ENCODE data around the gene KDM7A. TPM values are rescaled to one million over a fixed set of nuclear protein-coding genes. Genes with fewer than 3 reads are reported as not detected.

KDM7A gene
- polyA plus RNA-seq, 1 experiment: 2.9 TPM

GRCh38 chr7:140213684-140214074 lies 36.9 kb upstream of the KDM7A start:
- no peak overlapping the region for H3K4me3 ChIP-seq (ENCODE audit: low read depth, low read length)
- DNase-seq (ENCODE audit: low read depth): no peak
- H3K27me3 ChIP-seq (ENCODE audit: control insufficient read depth, insufficient read depth, low read length): no peaks in the 10 kb centered on the region
- CTCF ChIA-PET: interaction anchor here (1.1 kb wide), 1 partner anchor 8 kb away, joined by 4 read pairs; no protein-coding TSS in a partner anchor
- TF ChIP-seq, protein P1, sequence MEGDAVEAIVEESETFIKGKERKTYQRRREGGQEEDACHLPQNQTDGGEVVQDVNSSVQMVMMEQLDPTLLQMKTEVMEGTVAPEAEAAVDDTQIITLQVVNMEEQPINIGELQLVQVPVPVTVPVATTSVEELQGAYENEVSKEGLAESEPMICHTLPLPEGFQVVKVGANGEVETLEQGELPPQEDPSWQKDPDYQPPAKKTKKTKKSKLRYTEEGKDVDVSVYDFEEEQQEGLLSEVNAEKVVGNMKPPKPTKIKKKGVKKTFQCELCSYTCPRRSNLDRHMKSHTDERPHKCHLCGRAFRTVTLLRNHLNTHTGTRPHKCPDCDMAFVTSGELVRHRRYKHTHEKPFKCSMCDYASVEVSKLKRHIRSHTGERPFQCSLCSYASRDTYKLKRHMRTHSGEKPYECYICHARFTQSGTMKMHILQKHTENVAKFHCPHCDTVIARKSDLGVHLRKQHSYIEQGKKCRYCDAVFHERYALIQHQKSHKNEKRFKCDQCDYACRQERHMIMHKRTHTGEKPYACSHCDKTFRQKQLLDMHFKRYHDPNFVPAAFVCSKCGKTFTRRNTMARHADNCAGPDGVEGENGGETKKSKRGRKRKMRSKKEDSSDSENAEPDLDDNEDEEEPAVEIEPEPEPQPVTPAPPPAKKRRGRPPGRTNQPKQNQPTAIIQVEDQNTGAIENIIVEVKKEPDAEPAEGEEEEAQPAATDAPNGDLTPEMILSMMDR (IDR thresholded peaks at IDR 0.05; ENCODE audit: insufficient read depth, low read depth, low read length): no peak
- POLR2A ChIA-PET: no interaction called here
- no peaks in the 10 kb centered on the region for H3K36me3 ChIP-seq (ENCODE audit: control insufficient read depth, insufficient read depth, low read length)

GRCh38 chr7:140212100-140212881 lies 35.5 kb upstream of the KDM7A start:
- TF ChIP-seq, protein P1 (IDR thresholded peaks at IDR 0.05; ENCODE audit: insufficient read depth, low read depth, low read length): no peak
- ChIA-PET POLR2A (no interaction called here), CTCF (no interaction called here)
- Histone ChIP-seq H3K36me3 (ENCODE audit: control insufficient read depth, insufficient read depth, low read length) (no peaks in the 10 kb centered on the region), H3K27me3 (ENCODE audit: control insufficient read depth, insufficient read depth, low read length) (no peaks in the 10 kb centered on the region), H3K4me3 (ENCODE audit: low read depth, low read length) (no peak overlapping the region)
- no peak for DNase-seq (ENCODE audit: low read depth)

- H3K4me3 ChIP-seq (ENCODE audit: low read depth, low read length): no peak overlapping the region
- ChIA-PET CTCF (no interaction called here), POLR2A (no interaction called here)
- TF ChIP-seq, protein P1 (IDR thresholded peaks at IDR 0.05; ENCODE audit: insufficient read depth, low read depth, low read length): no peak
- DNase-seq (ENCODE audit: low read depth): no peak
- no peaks in the 10 kb centered on the region for H3K36me3 ChIP-seq (ENCODE audit: control insufficient read depth, insufficient read depth, low read length)
- no peaks in the 10 kb centered on the region for H3K27me3 ChIP-seq (ENCODE audit: control insufficient read depth, insufficient read depth, low read length)
Measured at GRCh38 chr7:140211698-140212097, 34.9 kb upstream of the KDM7A start.

DNA sequence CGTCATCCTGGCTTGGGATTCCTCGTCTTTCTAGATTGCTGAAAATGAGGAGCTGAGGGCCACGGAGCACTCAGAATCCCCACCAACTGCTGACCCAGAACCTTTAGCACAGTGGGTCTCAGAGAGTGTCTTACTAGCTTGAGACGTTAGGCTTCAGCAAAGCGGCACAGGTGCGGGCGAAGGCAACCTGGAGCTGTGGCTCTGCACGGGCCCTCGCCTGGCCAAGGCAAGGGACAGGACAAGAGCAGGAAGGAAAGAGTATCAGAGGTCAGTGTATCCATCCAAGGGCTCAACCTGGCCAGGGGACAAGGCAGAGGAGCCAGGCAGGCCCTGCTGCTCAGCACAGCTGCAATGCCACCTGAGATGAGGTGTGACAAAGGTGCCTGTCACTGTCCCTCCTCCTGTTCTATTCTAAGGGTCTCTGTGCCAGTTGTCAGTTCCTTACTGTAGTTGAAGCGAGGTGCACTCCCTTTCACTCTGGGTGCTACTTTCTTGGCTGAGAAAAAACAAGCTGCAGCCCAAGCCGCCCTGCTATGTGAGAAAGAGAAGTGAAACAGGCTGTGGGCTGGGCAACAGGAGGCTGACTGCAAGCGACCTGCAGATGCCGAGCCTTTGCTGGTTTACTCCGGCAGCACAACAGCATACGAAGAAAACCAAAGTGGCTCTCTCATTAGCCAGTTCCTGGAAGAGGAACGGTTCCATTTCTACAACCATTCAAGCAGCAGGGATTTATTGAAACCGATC lies 33.3 kb upstream of the KDM7A start:
- POLR2A ChIA-PET: no interaction called here
- Histone ChIP-seq H3K27me3 (ENCODE audit: control insufficient read depth, insufficient read depth, low read length) (peaks cover 6% of the 10 kb centered on the region), H3K36me3 (ENCODE audit: control insufficient read depth, insufficient read depth, low read length) (no peaks in the 10 kb centered on the region), H3K4me3 (ENCODE audit: low read depth, low read length) (no peak overlapping the region)
- no peak for DNase-seq (ENCODE audit: low read depth)
- CTCF ChIA-PET: no interaction called here
- TF ChIP-seq, protein P1 (IDR thresholded peaks at IDR 0.05; ENCODE audit: insufficient read depth, low read depth, low read length): no peak

DNA sequence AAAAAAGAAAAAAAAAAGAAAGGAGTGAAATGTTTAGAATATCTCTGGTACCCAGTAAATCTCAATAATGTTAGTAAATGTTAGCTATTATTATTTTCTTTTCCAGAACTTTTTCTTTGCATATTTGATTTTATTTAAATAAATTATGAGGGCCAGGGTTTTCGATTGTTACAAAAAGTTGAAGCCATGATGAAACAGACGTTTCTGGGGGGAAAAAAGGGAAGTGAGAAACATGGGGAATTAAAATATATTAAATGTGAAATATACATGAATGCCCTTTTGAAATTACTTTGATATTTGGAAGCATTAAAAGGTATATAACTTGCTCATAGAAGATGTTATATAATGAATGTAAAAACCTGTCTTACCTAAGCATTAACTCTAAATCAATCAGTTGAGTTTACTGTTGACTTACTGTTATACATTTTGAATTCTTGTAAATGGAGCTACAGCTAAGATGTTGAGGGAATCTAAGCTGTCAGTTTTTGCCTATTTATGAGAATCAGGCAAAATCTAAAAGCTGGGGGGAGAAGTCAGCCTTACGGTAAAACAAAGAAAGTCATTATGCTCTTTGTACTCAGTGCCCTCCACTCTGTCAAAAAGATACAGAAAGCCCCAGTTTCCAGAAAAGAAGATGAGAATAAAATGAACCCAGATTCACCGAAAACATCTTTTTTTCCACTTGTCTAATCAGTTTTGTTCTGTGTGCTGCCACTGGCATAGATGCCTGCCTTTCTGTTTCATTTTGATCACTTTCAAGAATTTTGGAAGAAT lies 30.0 kb upstream of the KDM7A start:
- no peak for DNase-seq (ENCODE audit: low read depth)
- ChIA-PET POLR2A (no interaction called here), CTCF (interaction anchor here (0.6 to 1.0 kb wide), 2 partner anchors 21 to 101 kb away, joined by 3 read pairs; no protein-coding TSS in a partner anchor)
- H3K4me3 ChIP-seq (ENCODE audit: low read depth, low read length): no peak overlapping the region
- H3K27me3 ChIP-seq (ENCODE audit: control insufficient read depth, insufficient read depth, low read length): peaks cover 6% of the 10 kb centered on the region
- H3K36me3 ChIP-seq (ENCODE audit: control insufficient read depth, insufficient read depth, low read length): no peaks in the 10 kb centered on the region
- TF ChIP-seq, protein P1 (IDR thresholded peaks at IDR 0.05; ENCODE audit: insufficient read depth, low read depth, low read length): no peak
